Measurements from ENCODE around the gene PJVK. TPM values are rescaled to one million over a fixed set of nuclear protein-coding genes. Genes with fewer than 3 reads are reported as not detected.

The PJVK gene
- polyA plus RNA-seq, 1 experiment: 1.5 TPM

DNA sequence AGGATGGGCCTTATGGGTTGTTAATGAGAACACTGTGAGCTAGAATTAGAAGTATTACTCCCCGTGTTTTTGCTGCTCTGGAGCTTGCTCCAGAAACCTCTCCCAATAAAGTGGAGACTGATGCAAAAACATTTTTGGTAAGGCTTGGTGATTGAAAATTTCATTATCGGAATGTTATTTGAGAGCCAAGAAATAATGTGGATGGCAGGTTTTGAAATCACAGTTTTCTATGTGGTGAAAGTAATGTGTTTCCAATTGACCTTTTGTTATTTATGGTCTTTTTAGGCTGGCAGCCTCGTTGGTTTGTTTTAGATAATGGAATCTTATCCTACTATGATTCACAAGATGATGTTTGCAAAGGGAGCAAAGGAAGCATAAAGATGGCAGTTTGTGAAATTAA lies 34.2 kb downstream of the PJVK start:
- CTCF ChIA-PET: no interaction called here
- TF ChIP-seq, protein P1, sequence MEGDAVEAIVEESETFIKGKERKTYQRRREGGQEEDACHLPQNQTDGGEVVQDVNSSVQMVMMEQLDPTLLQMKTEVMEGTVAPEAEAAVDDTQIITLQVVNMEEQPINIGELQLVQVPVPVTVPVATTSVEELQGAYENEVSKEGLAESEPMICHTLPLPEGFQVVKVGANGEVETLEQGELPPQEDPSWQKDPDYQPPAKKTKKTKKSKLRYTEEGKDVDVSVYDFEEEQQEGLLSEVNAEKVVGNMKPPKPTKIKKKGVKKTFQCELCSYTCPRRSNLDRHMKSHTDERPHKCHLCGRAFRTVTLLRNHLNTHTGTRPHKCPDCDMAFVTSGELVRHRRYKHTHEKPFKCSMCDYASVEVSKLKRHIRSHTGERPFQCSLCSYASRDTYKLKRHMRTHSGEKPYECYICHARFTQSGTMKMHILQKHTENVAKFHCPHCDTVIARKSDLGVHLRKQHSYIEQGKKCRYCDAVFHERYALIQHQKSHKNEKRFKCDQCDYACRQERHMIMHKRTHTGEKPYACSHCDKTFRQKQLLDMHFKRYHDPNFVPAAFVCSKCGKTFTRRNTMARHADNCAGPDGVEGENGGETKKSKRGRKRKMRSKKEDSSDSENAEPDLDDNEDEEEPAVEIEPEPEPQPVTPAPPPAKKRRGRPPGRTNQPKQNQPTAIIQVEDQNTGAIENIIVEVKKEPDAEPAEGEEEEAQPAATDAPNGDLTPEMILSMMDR (IDR thresholded peaks at IDR 0.05; ENCODE audit: insufficient read depth, low read depth, low read length): no peak
- DNase-seq (ENCODE audit: low read depth): no peak
- H3K4me3 ChIP-seq (ENCODE audit: low read depth, low read length): no peak overlapping the region
- peaks cover 3% of the 10 kb centered on the region; the same call in 1 of the 2 replicates for H3K36me3 ChIP-seq (ENCODE audit: control insufficient read depth, insufficient read depth, low read length)
- POLR2A ChIA-PET: no interaction called here
- no peaks in the 10 kb centered on the region for H3K27me3 ChIP-seq (ENCODE audit: control insufficient read depth, insufficient read depth, low read length)

DNA sequence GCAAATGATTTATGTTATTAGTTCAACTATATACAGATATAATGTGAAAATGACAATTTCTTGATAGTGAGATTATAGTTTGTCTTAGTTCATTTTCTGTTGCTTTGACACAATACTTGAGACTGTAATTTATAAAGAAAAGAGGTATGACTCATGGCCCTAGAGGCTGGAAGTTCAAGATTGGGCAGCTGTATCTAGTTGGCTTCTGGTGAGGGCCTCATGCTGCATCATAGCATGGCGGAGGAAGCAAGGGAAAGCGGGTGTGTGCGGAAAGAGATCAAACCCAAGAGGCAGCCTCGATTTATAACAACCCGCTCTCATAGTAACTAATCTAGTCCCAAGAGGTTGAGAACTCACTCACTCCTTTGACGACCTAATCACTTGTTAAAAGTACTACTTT lies 40.4 kb downstream of the PJVK start:
- TF ChIP-seq, protein P1 (IDR thresholded peaks at IDR 0.05; ENCODE audit: insufficient read depth, low read depth, low read length): no peak
- Histone ChIP-seq H3K36me3 (ENCODE audit: control insufficient read depth, insufficient read depth, low read length) (peaks cover 12% of the 10 kb centered on the region), H3K27me3 (ENCODE audit: control insufficient read depth, insufficient read depth, low read length) (no peaks in the 10 kb centered on the region), H3K4me3 (ENCODE audit: low read depth, low read length) (no peak overlapping the region)
- no peak for DNase-seq (ENCODE audit: low read depth)
- POLR2A ChIA-PET: no interaction called here
- CTCF ChIA-PET: no interaction called here

DNA sequence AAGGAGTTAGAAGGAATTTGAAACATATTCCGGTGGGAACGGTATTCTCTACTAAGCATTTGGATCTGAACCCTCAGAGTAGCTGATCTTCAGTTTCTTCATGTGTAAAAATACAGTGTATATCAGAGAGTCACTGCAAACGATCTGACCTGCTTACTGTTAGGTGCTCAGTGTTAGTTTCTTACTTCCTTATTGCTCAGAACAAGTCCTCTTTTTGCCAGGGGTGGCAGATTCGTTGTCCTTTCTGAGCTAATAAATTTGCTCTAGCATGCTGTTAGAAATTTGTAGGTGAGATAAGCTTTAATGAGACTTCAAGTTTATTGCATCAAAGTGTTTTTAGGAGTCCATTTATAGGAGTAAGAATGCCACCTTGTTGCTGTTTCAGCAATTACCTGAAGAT lies 44.9 kb downstream of the PJVK start:
- POLR2A ChIA-PET: no interaction called here
- Histone ChIP-seq H3K4me3 (ENCODE audit: low read depth, low read length) (no peak overlapping the region), H3K27me3 (ENCODE audit: control insufficient read depth, insufficient read depth, low read length) (no peaks in the 10 kb centered on the region), H3K36me3 (ENCODE audit: control insufficient read depth, insufficient read depth, low read length) (peaks cover 15% of the 10 kb centered on the region; the same call in 1 of the 2 replicates)
- TF ChIP-seq, protein P1 (IDR thresholded peaks at IDR 0.05; ENCODE audit: insufficient read depth, low read depth, low read length): no peak
- CTCF ChIA-PET: interaction anchor here (0.8 kb wide), 1 partner anchor 19 kb away, joined by 3 read pairs; no protein-coding TSS in a partner anchor
- no peak for DNase-seq (ENCODE audit: low read depth)

DNA sequence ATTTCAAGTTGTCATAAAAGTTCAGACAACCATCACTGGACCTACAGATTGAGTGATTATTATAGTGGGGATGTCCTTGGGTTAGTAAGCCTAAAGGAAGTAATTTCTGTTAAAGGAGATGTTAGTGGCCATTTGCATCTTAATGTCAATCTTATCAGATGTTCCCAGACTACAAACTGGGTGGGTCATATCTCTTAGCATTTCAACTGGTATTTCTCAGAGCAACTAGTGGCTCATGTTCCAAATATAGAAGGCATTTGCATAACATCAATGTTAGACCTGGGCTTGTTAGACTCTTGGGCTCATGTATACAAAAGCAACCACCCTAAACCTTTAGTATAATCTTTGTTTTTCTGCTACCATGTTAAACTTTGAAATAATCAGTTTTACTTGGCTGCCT lies 47.0 kb downstream of the PJVK start:
- Histone ChIP-seq H3K27me3 (ENCODE audit: control insufficient read depth, insufficient read depth, low read length) (no peaks in the 10 kb centered on the region), H3K36me3 (ENCODE audit: control insufficient read depth, insufficient read depth, low read length) (peaks cover 12% of the 10 kb centered on the region; the same call in 1 of the 2 replicates), H3K4me3 (ENCODE audit: low read depth, low read length) (no peak overlapping the region)
- DNase-seq (ENCODE audit: low read depth): no peak
- TF ChIP-seq, protein P1 (IDR thresholded peaks at IDR 0.05; ENCODE audit: insufficient read depth, low read depth, low read length): no peak
- ChIA-PET POLR2A (no interaction called here), CTCF (interaction anchor here (0.7 kb wide), 1 partner anchor 11 kb away, joined by 3 read pairs; no protein-coding TSS in a partner anchor)

DNA sequence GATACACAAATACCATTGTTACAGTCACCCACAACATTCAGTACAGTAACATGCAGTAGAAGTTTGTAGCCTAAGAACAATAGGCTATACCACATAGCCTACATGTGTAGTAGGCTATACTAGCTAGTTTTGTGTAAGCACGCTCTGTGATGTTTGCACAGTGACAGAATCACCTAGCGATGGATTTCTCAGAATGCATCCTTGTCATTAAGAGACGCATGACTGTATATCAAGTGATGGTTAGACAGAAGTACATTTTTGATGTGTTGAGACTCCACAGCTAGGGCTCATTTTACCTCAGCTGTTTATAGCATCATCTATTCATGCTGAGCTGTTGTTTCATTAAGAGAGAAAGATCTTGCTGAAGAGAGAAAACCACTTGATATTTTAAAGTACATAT lies 48.5 kb downstream of the PJVK start:
- H3K36me3 ChIP-seq (ENCODE audit: control insufficient read depth, insufficient read depth, low read length): peaks cover 4% of the 10 kb centered on the region; the same call in 1 of the 2 replicates
- ChIA-PET CTCF (no interaction called here), POLR2A (no interaction called here)
- no peaks in the 10 kb centered on the region for H3K27me3 ChIP-seq (ENCODE audit: control insufficient read depth, insufficient read depth, low read length)
- DNase-seq (ENCODE audit: low read depth): no peak
- H3K4me3 ChIP-seq (ENCODE audit: low read depth, low read length): no peak overlapping the region
- TF ChIP-seq, protein P1 (IDR thresholded peaks at IDR 0.05; ENCODE audit: insufficient read depth, low read depth, low read length): no peak

Measured in BJ (cell line).